ENCODE measurements around the gene CD2. TPM values are rescaled to one million over a fixed set of nuclear protein-coding genes. Genes with fewer than 3 reads are reported as not detected.

The CD2 gene
- total RNA-seq, 3 donors from 2014 or later, result 4.1 to 7.7 (median 5.4) TPM

GRCh38 chr1:116739371-116740012 is 14.7 kb upstream of the CD2 start:
- Histone ChIP-seq H3K36me3 (ENCODE audit: low read depth) (no peaks in the 10 kb centered on the region), H3K4me1 (ENCODE audit: low read depth) (no peaks in the 10 kb centered on the region), H3K9me3 (peaks cover 24% of the 10 kb centered on the region), H3K4me3 (no peak overlapping the region)
- ATAC-seq, result no peak
- TF ChIP-seq, protein P1, sequence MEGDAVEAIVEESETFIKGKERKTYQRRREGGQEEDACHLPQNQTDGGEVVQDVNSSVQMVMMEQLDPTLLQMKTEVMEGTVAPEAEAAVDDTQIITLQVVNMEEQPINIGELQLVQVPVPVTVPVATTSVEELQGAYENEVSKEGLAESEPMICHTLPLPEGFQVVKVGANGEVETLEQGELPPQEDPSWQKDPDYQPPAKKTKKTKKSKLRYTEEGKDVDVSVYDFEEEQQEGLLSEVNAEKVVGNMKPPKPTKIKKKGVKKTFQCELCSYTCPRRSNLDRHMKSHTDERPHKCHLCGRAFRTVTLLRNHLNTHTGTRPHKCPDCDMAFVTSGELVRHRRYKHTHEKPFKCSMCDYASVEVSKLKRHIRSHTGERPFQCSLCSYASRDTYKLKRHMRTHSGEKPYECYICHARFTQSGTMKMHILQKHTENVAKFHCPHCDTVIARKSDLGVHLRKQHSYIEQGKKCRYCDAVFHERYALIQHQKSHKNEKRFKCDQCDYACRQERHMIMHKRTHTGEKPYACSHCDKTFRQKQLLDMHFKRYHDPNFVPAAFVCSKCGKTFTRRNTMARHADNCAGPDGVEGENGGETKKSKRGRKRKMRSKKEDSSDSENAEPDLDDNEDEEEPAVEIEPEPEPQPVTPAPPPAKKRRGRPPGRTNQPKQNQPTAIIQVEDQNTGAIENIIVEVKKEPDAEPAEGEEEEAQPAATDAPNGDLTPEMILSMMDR (IDR thresholded peaks at IDR 0.05), result no peak
- no peak for DNase-seq
- intact Hi-C loops (cut with DNase I, micrococcal nuclease), result loop anchor here (5.0 kb wide), 2 partner anchors 313 to 318 kb away; no protein-coding TSS in a partner anchor

GRCh38 chr1:116740296-116740695 is 13.9 kb upstream of the CD2 start:
- Histone ChIP-seq H3K36me3 (ENCODE audit: low read depth) (no peaks in the 10 kb centered on the region), H3K4me3 (no peak overlapping the region), H3K4me1 (ENCODE audit: low read depth) (no peaks in the 10 kb centered on the region), H3K9me3 (peaks cover 24% of the 10 kb centered on the region)
- no peak for ATAC-seq
- TF ChIP-seq, protein P1 (IDR thresholded peaks at IDR 0.05), result no peak
- intact Hi-C loops (cut with DNase I, micrococcal nuclease), result no loop called here
- DNase-seq, result no peak

DNA sequence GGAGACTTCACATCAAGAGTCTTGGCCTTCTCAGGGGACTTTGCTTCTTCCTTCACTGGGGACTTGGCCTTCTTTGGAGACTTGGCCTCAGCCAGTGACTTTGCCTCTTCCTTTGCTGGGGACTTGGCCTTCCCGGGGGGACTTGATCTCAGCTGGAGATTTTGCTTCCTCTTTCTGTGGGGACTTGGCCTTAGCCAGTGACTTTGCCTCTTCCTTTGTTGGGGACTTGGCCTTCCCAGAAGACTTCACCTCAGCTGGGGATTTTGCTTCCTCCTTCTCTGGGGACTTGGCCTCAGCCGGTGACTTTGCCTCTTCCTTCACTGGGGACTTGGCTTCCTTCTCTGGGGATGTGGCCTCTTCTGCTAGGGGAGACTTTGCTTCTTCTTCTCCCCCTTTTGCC is 13.5 kb upstream of the CD2 start:
- Histone ChIP-seq H3K9me3 (peaks cover 24% of the 10 kb centered on the region), H3K4me1 (ENCODE audit: low read depth) (no peaks in the 10 kb centered on the region), H3K4me3 (no peak overlapping the region), H3K36me3 (ENCODE audit: low read depth) (no peaks in the 10 kb centered on the region)
- DNase-seq (no peak), ATAC-seq (no peak)
- intact Hi-C loops (cut with DNase I, micrococcal nuclease), result no loop called here
- TF ChIP-seq, protein P1 (IDR thresholded peaks at IDR 0.05), result no peak

DNA sequence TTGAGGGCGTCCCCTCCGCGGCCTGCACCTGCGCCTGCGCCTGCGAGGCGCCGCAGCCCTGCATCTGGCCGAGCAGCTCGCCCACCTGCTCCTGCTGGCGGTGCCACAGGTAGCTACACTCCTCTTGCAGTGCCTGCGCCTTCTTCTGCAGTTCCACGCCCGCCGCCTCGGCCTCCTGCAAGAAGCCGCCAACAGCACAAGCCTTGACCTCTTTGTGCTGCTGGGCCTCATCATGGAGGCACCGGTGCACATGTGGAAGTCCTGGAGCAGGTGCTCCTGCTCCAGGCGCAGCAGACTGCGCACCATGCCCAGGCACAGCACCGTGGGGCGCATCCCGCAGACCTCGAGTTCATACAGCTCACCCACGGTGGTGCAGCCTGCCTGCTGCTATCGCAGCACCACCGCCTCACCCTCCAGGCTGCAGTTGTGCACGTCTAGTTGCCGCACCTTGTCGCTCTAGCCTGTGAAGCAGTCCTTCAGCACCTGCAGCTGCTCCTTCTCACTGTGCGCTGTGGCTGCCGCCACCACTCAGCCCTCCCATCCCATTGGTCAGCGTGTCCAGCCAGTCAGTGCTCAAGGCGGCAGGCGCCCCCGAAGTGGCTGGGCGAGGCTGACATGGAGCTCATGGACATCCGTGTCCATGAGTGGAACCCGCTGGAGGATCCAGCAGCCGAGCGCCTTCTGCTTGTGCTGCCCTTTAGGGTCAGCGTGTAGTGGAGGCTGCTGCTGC is 12.2 kb upstream of the CD2 start:
- Histone ChIP-seq H3K4me1 (ENCODE audit: low read depth) (no peaks in the 10 kb centered on the region), H3K36me3 (ENCODE audit: low read depth) (no peaks in the 10 kb centered on the region), H3K4me3 (no peak overlapping the region), H3K9me3 (peaks cover 25% of the 10 kb centered on the region)
- intact Hi-C loops (cut with DNase I, micrococcal nuclease), result no loop called here
- no peak for ATAC-seq
- DNase-seq, result no peak
- TF ChIP-seq, protein P1 (IDR thresholded peaks at IDR 0.05), result no peak

DNA sequence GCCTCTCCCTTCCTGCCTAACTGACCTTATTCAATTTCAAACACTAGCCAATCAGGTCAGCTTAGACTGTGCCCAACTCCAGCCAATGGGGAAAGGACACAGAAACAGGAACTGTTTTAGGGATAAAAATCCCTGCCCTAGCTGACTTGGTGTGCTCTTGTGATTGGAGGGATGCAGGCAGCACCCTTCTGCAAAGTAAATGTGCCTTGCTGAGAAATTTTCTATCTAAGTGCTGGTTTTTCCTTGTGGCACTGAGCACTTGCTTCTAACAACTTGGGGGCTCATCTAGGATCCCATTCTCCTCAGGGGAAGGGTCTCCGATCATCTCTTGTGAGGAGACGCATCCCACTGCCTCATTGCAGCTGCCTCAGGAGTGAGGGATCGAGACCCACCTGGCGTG is 10.7 kb upstream of the CD2 start:
- intact Hi-C loops (cut with DNase I, micrococcal nuclease), result no loop called here
- no peak overlapping the region for H3K4me3 ChIP-seq
- peaks cover 40% of the 10 kb centered on the region for H3K9me3 ChIP-seq
- ATAC-seq, result no peak
- H3K36me3 ChIP-seq (ENCODE audit: low read depth), result no peaks in the 10 kb centered on the region
- TF ChIP-seq, protein P1 (IDR thresholded peaks at IDR 0.05), result no peak
- H3K4me1 ChIP-seq (ENCODE audit: low read depth), result no peaks in the 10 kb centered on the region
- DNase-seq, result no peak
